GM12878 (cell line): ENCODE results near the gene GPATCH3. TPM values are rescaled to one million over a fixed set of nuclear protein-coding genes. Genes with fewer than 3 reads are reported as not detected.

Experiments
- ASH2L ChIP-seq: fragments of 300-600, 200-600 bp; sonication (generic); IDR thresholded peaks from 2 replicates; pipeline ENCODE4 v1.6.1; 2017; ENCODE audit warnings: low read depth, mild to moderate bottlenecking, borderline replicate concordance
- BACH1 ChIP-seq: fragments of 450-650 bp; IDR thresholded peaks from 2 replicates; pipeline ENCODE4 v1.6.1; 2017; ENCODE audit warnings: mild to moderate bottlenecking, borderline replicate concordance
- BCL3 ChIP-seq: IDR thresholded peaks from 2 replicates; pipeline ENCODE4 v1.6.1; 2011; ENCODE audit warnings: borderline replicate concordance, low read depth, mild to moderate bottlenecking, moderate library complexity, low read length; ENCODE audit not compliant: insufficient read depth, poor library complexity, severe bottlenecking
- ESRRA ChIP-seq: IDR thresholded peaks from 2 replicates; pipeline ENCODE4 v1.6.1; 2012; ENCODE audit warnings: mild to moderate bottlenecking, low read length, improper control_type of control experiment
- GATAD2B ChIP-seq: fragments of 450-650 bp; conservative IDR thresholded peaks from 2 replicates; pipeline ENCODE4 v1.6.1; 2017; ENCODE audit warnings: low read depth, mild to moderate bottlenecking, moderate library complexity
- HDGF ChIP-seq: fragments of 450-650 bp; IDR thresholded peaks from 2 replicates; pipeline ENCODE4 v1.6.1; 2016; ENCODE audit warnings: antibody characterized with exemption
- IKZF1 ChIP-seq: fragments of 450-650 bp; conservative IDR thresholded peaks from 2 replicates; pipeline ENCODE4 v1.6.1; 2017; ENCODE audit warnings: antibody characterized with exemption, mild to moderate bottlenecking
- LARP7 ChIP-seq: fragments of 450-650 bp; IDR thresholded peaks from 2 replicates; pipeline ENCODE4 v1.6.1; 2017; ENCODE audit warnings: mild to moderate bottlenecking
- MEF2B ChIP-seq: fragments of 450-650 bp; IDR thresholded peaks from 2 replicates; pipeline ENCODE4 v1.6.1; 2018; ENCODE audit warnings: mild to moderate bottlenecking, moderate library complexity; ENCODE audit not compliant: partially characterized antibody, poor library complexity, severe bottlenecking
- NRF1 ChIP-seq: conservative IDR thresholded peaks from 2 replicates; pipeline ENCODE4 v1.6.1; 2011; ENCODE audit warnings: mild to moderate bottlenecking, low read depth, low read length, improper control_type of control experiment
- PML ChIP-seq: IDR thresholded peaks from 2 replicates; pipeline ENCODE4 v1.6.1; 2012; ENCODE audit warnings: low read length, inconsistent platforms
- POLR2A ChIP-seq: IDR thresholded peaks from 2 replicates; pipeline ENCODE4 v1.6.1; 2011; ENCODE audit warnings: low read depth, mild to moderate bottlenecking, low read length
- POLR2AphosphoS2 ChIP-seq: IDR thresholded peaks from 2 replicates; pipeline ENCODE4 v1.6.1; 2011; ENCODE audit warnings: low read depth, mild to moderate bottlenecking, low read length, improper control_type of control experiment, moderate library complexity
- RAD21 ChIP-seq: IDR thresholded peaks from 2 replicates; pipeline ENCODE4 v1.6.1; 2011; ENCODE audit warnings: mild to moderate bottlenecking, low read depth, low read length, moderate library complexity; ENCODE audit not compliant: insufficient read depth
- RB1 ChIP-seq: fragments of 450-650 bp; formaldehyde crosslinking; IDR thresholded peaks from 2 replicates; pipeline ENCODE4 v1.6.1; 2017; ENCODE audit warnings: mild to moderate bottlenecking, borderline replicate concordance
- RFX5 ChIP-seq: IDR thresholded peaks from 2 replicates; pipeline ENCODE4 v1.6.1; 2011; ENCODE audit warnings: low read depth, low read length, improper control_type of control experiment
- SMC3 ChIP-seq: IDR thresholded peaks from 2 replicates; pipeline ENCODE4 v1.6.1; 2011; ENCODE audit warnings: low read length, improper control_type of control experiment, borderline replicate concordance
- SP1 ChIP-seq: IDR thresholded peaks from one replicate; pipeline ENCODE4 v1.6.1; 2011; ENCODE audit warnings: low read depth, low read length
- polyA plus RNA-seq, 11 experiments: library from polyadenylated mRNA; depleted of rRNA in 4 of 11; unstranded in 6 of 11; stranded (reverse) in 5 of 11; fragments of >200 nt; fragmentation: Nextera tagmentation in 4 of 11; fragmentation: Illumina TruSeq in 1 of 11; extraction: Ambion mirVana in 4 of 11; extraction: Trizol in 1 of 11; gene quantifications; 1 replicate in 1 of 11; 2 replicates in 10 of 11; pipeline versions ENCODE4 v1.2.1 to v1.2.3, GENCODE V29; 2011 to 2016; ENCODE audit warnings: inconsistent platforms in 2 of 11, missing spikeins in 2 of 11, low read depth in 1 of 11
- total RNA-seq, 4 experiments: library from RNA; depleted of rRNA in 3 of 4; stranded (reverse); fragments of >200 nt in 3 of 4; fragmentation: Illumina TruSeq in 1 of 4; extraction: Trizol in 1 of 4; gene quantifications; 2 replicates each; pipeline versions ENCODE4 v1.2.1 to v1.2.3, GENCODE V29; 2013 to 2021
- TF ChIP-seq, protein P1 (sequence below): IDR thresholded peaks from 2 replicates; pipeline ENCODE4 v1.6.1; 2012; ENCODE audit warnings: improper control_type of control experiment, low read depth, low read length; ENCODE audit not compliant: insufficient replicate concordance
- TF ChIP-seq, protein P2 (sequence below): IDR thresholded peaks from 2 replicates; pipeline ENCODE4 v1.6.1; 2011; ENCODE audit warnings: low read depth, low read length, improper control_type of control experiment, borderline replicate concordance
- TF ChIP-seq, protein P3 (sequence below): fragments of 450-650 bp; IDR thresholded peaks from 2 replicates; pipeline ENCODE4 v1.6.1; 2017; ENCODE audit warnings: low read depth, mild to moderate bottlenecking, moderate library complexity

GPATCH3 gene
- total and polyA plus RNA-seq, 10 of the 15 experiments (the other 5 are each of a cell fraction or from before 2014, with no cell fraction given), result 0.56 to 13.4 (median 8.7) TPM

DNA sequence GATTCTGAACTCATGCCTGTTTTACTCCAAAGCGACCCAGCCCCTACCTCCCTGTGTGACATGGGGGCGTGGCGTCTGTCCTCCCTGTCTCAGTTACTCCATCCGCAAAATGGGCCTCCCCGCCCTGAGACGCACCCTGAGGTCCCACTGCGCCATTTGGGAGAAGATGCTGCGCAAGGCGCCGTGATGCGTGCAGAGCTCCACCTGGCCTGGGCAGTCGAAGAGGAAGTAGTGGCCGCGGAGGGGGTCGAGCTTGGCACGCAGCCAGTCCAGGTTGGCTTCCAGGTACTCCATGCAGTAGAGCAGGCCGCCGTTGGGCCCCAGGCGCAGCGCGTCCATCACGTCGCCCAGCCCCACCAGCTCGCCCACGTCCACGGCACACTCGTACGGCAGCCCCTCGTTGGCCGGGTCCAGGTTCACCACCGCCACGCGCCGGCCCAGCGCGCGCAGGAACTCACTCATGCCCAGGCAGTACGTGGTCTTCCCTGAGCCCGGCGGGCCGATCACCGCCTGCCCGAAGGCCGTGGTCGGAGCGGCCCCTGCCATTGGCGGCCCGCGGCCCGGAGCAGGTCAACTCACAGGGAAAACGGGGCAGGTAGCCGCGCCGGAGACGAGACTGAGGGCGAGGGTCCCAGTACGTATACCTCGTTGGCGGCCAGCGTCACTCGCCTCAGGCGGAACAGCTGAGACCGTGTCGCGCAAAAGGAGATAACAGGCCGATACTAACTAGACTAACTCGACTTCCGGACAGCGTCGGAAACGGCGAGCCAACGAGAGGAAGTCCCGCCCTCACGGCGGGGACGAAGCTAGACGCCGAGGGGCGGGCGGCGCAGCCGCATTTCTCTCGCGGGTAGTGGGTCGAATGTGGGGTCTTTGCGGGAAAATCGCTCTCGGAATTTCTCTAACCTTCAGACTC lies 10.5 kb downstream of the GPATCH3 start, which contains the start of gene GPN2 (continued):
- TF ChIP-seq, protein P1, sequence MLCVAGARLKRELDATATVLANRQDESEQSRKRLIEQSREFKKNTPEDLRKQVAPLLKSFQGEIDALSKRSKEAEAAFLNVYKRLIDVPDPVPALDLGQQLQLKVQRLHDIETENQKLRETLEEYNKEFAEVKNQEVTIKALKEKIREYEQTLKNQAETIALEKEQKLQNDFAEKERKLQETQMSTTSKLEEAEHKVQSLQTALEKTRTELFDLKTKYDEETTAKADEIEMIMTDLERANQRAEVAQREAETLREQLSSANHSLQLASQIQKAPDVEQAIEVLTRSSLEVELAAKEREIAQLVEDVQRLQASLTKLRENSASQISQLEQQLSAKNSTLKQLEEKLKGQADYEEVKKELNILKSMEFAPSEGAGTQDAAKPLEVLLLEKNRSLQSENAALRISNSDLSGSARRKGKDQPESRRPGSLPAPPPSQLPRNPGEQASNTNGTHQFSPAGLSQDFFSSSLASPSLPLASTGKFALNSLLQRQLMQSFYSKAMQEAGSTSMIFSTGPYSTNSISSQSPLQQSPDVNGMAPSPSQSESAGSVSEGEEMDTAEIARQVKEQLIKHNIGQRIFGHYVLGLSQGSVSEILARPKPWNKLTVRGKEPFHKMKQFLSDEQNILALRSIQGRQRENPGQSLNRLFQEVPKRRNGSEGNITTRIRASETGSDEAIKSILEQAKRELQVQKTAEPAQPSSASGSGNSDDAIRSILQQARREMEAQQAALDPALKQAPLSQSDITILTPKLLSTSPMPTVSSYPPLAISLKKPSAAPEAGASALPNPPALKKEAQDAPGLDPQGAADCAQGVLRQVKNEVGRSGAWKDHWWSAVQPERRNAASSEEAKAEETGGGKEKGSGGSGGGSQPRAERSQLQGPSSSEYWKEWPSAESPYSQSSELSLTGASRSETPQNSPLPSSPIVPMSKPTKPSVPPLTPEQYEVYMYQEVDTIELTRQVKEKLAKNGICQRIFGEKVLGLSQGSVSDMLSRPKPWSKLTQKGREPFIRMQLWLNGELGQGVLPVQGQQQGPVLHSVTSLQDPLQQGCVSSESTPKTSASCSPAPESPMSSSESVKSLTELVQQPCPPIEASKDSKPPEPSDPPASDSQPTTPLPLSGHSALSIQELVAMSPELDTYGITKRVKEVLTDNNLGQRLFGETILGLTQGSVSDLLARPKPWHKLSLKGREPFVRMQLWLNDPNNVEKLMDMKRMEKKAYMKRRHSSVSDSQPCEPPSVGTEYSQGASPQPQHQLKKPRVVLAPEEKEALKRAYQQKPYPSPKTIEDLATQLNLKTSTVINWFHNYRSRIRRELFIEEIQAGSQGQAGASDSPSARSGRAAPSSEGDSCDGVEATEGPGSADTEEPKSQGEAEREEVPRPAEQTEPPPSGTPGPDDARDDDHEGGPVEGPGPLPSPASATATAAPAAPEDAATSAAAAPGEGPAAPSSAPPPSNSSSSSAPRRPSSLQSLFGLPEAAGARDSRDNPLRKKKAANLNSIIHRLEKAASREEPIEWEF, result peak; percentile 17
- TF ChIP-seq BCL3 (peak; percentile 49), RB1 (no peak), SMC3 (no peak), NRF1 (peak; percentile 30; the same call in 1 of the 2 replicates), IKZF1 (0 out of 2 replicates have a peak, but pooled peaks have one; percentile 63), GATAD2B (peak; percentile 33; the same call in 1 of the 2 replicates), ESRRA (no peak), PML (peak; percentile 93), RFX5 (no peak), MEF2B (no peak), SP1 (peak; percentile 7), HDGF (no peak), RAD21 (no peak), POLR2AphosphoS2 (peak; percentile 75), ASH2L (no peak), LARP7 (peak; percentile 77; the same call in 1 of the 2 replicates), BACH1 (peak; percentile 35), POLR2A (peak; percentile 94)
- TF ChIP-seq, protein P2, sequence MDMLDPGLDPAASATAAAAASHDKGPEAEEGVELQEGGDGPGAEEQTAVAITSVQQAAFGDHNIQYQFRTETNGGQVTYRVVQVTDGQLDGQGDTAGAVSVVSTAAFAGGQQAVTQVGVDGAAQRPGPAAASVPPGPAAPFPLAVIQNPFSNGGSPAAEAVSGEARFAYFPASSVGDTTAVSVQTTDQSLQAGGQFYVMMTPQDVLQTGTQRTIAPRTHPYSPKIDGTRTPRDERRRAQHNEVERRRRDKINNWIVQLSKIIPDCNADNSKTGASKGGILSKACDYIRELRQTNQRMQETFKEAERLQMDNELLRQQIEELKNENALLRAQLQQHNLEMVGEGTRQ, result no peak
- TF ChIP-seq, protein P3, sequence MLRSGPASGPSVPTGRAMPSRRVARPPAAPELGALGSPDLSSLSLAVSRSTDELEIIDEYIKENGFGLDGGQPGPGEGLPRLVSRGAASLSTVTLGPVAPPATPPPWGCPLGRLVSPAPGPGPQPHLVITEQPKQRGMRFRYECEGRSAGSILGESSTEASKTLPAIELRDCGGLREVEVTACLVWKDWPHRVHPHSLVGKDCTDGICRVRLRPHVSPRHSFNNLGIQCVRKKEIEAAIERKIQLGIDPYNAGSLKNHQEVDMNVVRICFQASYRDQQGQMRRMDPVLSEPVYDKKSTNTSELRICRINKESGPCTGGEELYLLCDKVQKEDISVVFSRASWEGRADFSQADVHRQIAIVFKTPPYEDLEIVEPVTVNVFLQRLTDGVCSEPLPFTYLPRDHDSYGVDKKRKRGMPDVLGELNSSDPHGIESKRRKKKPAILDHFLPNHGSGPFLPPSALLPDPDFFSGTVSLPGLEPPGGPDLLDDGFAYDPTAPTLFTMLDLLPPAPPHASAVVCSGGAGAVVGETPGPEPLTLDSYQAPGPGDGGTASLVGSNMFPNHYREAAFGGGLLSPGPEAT, result peak; percentile 26; the same call in 1 of the 2 replicates
